ENCODE data around the gene OR2H2.

DNA sequence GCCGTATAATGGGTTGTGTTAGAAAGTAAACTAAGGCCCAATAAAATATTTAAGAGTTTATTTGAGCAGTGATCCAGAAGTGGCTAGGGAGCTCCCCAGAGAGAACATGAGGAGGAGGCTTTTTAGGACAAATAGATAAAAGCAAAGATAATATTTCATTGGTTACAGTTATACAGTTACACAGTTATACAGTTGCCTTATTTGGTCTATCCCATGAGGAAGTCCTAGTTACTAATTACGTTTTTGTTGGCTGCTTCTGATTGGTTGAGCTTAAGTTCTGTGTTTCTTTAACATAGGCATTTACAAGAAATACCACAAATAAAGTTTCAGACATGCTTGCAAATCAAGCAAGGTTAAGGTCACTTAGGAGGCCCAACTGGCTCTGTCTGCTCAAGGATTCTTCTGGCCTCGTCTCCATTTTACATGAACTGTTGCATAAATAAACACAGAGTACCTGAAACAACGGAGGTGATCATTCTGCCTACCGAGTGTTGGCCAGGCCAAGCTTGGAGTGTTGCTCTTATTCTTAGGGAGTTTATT is 32.3 kb upstream of the OR2H2 start:
- TF ChIP-seq, protein P1, sequence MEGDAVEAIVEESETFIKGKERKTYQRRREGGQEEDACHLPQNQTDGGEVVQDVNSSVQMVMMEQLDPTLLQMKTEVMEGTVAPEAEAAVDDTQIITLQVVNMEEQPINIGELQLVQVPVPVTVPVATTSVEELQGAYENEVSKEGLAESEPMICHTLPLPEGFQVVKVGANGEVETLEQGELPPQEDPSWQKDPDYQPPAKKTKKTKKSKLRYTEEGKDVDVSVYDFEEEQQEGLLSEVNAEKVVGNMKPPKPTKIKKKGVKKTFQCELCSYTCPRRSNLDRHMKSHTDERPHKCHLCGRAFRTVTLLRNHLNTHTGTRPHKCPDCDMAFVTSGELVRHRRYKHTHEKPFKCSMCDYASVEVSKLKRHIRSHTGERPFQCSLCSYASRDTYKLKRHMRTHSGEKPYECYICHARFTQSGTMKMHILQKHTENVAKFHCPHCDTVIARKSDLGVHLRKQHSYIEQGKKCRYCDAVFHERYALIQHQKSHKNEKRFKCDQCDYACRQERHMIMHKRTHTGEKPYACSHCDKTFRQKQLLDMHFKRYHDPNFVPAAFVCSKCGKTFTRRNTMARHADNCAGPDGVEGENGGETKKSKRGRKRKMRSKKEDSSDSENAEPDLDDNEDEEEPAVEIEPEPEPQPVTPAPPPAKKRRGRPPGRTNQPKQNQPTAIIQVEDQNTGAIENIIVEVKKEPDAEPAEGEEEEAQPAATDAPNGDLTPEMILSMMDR (CRISPR knock-in tag; IDR thresholded peaks at IDR 0.05) = no peak
- TF ChIP-seq POLR2A (IDR thresholded peaks at IDR 0.05; ENCODE audit: insufficient read depth in 1 of 2, low read depth in 2 of 2, low read length in 2 of 2) (no peak), SP1 (IDR thresholded peaks at IDR 0.05) (no peak), SP1 (CRISPR knock-in tag; IDR thresholded peaks at IDR 0.05) (no peak), JUN (CRISPR knock-in tag; IDR thresholded peaks at IDR 0.05) (no peak)

Data from HepG2 (cell line).